ENCODE results near the gene TLL1. TPM values are rescaled to one million over a fixed set of nuclear protein-coding genes. Genes with fewer than 3 reads are reported as not detected.

Gene TLL1
- polyA plus RNA-seq, 1 of the 3 experiments (the other 2 are of a cell fraction) = 0.07 TPM

- Histone ChIP-seq H3K4me3 (ENCODE audit: low read depth in 2 of 2, low read length in 1 of 2) (no peak overlapping the region), H3K9me3 (no peaks in the 10 kb centered on the region), H3K79me2 (ENCODE audit: insufficient read depth) (no peaks in the 10 kb centered on the region), H3K4me2 (no peak overlapping the region), H3K36me3 (replicated peaks in 1 of 2; ENCODE audit: control insufficient read depth in 1 of 2, insufficient read depth in 2 of 2, low read length in 1 of 2) (no peaks in the 10 kb centered on the region), H3K27me3 (ENCODE audit: insufficient read depth) (no peaks in the 10 kb centered on the region), H3K9me2 (no peaks in the 10 kb centered on the region), H3F3A (replicated peaks; ENCODE audit: insufficient read depth) (no peaks in the 10 kb centered on the region), H3K9ac (no peak overlapping the region), H3K27ac (ENCODE audit: low read depth in 2 of 2, low read length in 1 of 2) (no peak overlapping the region), H2AFZ (ENCODE audit: low read depth) (no peak overlapping the region), H3K4me1 (ENCODE audit: control insufficient read depth in 1 of 2, insufficient read depth in 2 of 2, low read depth in 1 of 2, low read length in 1 of 2) (no peaks in the 10 kb centered on the region), H4K20me1 (ENCODE audit: insufficient read depth) (no peaks in the 10 kb centered on the region)
- POLR2A ChIA-PET = no interaction called here
- TF ChIP-seq, protein P1, sequence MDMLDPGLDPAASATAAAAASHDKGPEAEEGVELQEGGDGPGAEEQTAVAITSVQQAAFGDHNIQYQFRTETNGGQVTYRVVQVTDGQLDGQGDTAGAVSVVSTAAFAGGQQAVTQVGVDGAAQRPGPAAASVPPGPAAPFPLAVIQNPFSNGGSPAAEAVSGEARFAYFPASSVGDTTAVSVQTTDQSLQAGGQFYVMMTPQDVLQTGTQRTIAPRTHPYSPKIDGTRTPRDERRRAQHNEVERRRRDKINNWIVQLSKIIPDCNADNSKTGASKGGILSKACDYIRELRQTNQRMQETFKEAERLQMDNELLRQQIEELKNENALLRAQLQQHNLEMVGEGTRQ (IDR thresholded peaks at IDR 0.05; ENCODE audit: borderline replicate concordance, low read depth, low read length) = no peak
- TF ChIP-seq SIN3A (IDR thresholded peaks at IDR 0.05; ENCODE audit: borderline replicate concordance, low read depth, low read length) = no peak
- WGBS (ENCODE audit: low lambda C conversion rate) = 0% methylated on average over 3 of the region's 3 CpGs
- CTCF ChIA-PET = interaction anchor here (1.0 kb wide), 1 partner anchor 24 kb away, joined by 3 read pairs; no protein-coding TSS in a partner anchor
- no peak for DNase-seq
Measured at GRCh38 chr4:165945991-165946390, 73.0 kb downstream of the TLL1 start.

DNA sequence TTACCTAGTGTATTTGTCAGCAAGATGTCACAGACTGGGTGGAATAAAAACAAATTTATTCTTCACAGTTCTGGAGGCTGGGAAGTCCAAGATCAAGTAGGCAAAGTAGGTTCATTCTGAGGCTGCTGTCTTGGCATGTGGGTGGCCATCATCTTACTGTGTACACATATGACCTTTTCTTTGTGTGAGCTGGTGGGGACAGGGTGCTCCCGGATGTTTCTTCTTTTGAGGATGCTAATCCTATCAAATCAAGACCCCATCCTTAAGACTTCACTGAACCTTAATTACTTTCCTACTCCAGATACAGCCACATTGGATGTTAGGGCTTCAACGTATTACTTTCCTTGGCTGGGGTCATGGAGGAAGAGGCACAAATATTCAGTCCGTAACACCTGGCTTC is 74.0 kb downstream of the TLL1 start:
- DNase-seq = no peak
- POLR2A ChIA-PET = no interaction called here
- H2AFZ ChIP-seq (ENCODE audit: low read depth) = no peak overlapping the region
- no peaks in the 10 kb centered on the region for H3K79me2 ChIP-seq (ENCODE audit: insufficient read depth)
- no peaks in the 10 kb centered on the region for H4K20me1 ChIP-seq (ENCODE audit: insufficient read depth)
- H3K4me2 ChIP-seq = no peak overlapping the region
- H3K36me3 ChIP-seq (replicated peaks in 1 of 2; ENCODE audit: control insufficient read depth in 1 of 2, insufficient read depth in 2 of 2, low read length in 1 of 2) = no peaks in the 10 kb centered on the region
- H3K9me3 ChIP-seq = no peaks in the 10 kb centered on the region
- H3K9me2 ChIP-seq = no peaks in the 10 kb centered on the region
- H3K27me3 ChIP-seq (ENCODE audit: insufficient read depth) = no peaks in the 10 kb centered on the region
- no peak overlapping the region for H3K4me3 ChIP-seq (ENCODE audit: low read depth in 2 of 2, low read length in 1 of 2)
- no peaks in the 10 kb centered on the region for H3F3A ChIP-seq (replicated peaks; ENCODE audit: insufficient read depth)
- TF ChIP-seq RAD21 (IDR thresholded peaks at IDR 0.05; ENCODE audit: low read length) = no peak
- TF ChIP-seq TEAD4 (IDR thresholded peaks at IDR 0.05; ENCODE audit: borderline replicate concordance, insufficient read depth) = no peak
- no peak for TF ChIP-seq USF1 (IDR thresholded peaks at IDR 0.05; ENCODE audit: borderline replicate concordance, low read depth)
- no peak for TF ChIP-seq ELF1 (IDR thresholded peaks at IDR 0.05)
- TF ChIP-seq, protein P2, sequence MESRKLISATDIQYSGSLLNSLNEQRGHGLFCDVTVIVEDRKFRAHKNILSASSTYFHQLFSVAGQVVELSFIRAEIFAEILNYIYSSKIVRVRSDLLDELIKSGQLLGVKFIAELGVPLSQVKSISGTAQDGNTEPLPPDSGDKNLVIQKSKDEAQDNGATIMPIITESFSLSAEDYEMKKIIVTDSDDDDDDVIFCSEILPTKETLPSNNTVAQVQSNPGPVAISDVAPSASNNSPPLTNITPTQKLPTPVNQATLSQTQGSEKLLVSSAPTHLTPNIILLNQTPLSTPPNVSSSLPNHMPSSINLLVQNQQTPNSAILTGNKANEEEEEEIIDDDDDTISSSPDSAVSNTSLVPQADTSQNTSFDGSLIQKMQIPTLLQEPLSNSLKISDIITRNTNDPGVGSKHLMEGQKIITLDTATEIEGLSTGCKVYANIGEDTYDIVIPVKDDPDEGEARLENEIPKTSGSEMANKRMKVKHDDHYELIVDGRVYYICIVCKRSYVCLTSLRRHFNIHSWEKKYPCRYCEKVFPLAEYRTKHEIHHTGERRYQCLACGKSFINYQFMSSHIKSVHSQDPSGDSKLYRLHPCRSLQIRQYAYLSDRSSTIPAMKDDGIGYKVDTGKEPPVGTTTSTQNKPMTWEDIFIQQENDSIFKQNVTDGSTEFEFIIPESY (IDR thresholded peaks at IDR 0.05; ENCODE audit: borderline replicate concordance, low read depth) = no peak
- no peak for TF ChIP-seq GABPA (IDR thresholded peaks at IDR 0.05; ENCODE audit: low read depth)
- no peak for TF ChIP-seq EZH2phosphoT487 (IDR thresholded peaks at IDR 0.05; ENCODE audit: borderline replicate concordance, low read depth)
- no peak for TF ChIP-seq MEF2A (IDR thresholded peaks at IDR 0.05; ENCODE audit: borderline replicate concordance, low read depth)
- TF ChIP-seq MAX (IDR thresholded peaks at IDR 0.05; ENCODE audit: low read depth) = no peak
- CTCF ChIA-PET = no interaction called here
- no peak overlapping the region for H3K9ac ChIP-seq
- H3K4me1 ChIP-seq (ENCODE audit: control insufficient read depth in 1 of 2, insufficient read depth in 2 of 2, low read depth in 1 of 2, low read length in 1 of 2) = no peaks in the 10 kb centered on the region
- 15% methylated on average over 3 of the region's 3 CpGs for WGBS (ENCODE audit: low lambda C conversion rate)
- no peak overlapping the region for H3K27ac ChIP-seq (ENCODE audit: low read depth in 2 of 2, low read length in 1 of 2)

All from SK-N-SH (cell line).